Measurements from ENCODE around the gene NTM.

The NTM gene

DNA sequence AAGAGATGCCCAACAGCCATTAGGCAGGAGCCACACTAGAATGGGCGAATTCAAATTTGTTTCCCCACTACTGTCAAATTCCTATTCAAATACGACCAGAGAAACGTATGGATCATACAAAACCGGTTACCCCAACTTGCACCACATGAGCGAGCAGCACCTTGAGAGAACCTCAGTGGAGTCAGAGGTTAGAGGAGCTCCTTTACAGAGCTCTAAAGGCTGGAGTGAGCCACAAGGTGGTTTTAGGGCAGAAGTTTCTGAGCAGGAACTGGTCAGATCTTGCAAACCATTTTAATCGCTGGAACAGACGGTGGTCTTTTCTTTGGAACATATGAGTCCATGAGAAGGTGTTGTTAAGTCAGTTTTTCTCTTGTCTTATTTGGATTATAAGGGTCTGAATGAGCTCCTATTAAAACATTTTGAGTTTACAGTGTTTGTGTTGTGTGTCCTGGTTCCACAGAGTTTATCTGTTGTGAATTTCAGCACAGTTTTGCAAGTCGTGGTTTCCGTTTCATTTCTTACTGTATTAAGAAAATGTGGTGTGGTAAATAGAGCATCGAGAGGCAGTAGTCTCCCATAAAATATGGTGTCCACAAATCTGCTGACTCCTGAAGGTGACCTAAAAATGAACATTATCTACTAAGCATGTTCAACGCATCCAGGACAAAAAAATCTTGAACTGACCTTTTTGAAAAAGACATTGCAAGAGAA is 471.7 kb downstream of the NTM start:
- H3K4me3 ChIP-seq (replicated peaks in 1 of 2; ENCODE audit: low read depth in 2 of 2, low read length in 2 of 2): no peak overlapping the region
- TF ChIP-seq, protein P1, sequence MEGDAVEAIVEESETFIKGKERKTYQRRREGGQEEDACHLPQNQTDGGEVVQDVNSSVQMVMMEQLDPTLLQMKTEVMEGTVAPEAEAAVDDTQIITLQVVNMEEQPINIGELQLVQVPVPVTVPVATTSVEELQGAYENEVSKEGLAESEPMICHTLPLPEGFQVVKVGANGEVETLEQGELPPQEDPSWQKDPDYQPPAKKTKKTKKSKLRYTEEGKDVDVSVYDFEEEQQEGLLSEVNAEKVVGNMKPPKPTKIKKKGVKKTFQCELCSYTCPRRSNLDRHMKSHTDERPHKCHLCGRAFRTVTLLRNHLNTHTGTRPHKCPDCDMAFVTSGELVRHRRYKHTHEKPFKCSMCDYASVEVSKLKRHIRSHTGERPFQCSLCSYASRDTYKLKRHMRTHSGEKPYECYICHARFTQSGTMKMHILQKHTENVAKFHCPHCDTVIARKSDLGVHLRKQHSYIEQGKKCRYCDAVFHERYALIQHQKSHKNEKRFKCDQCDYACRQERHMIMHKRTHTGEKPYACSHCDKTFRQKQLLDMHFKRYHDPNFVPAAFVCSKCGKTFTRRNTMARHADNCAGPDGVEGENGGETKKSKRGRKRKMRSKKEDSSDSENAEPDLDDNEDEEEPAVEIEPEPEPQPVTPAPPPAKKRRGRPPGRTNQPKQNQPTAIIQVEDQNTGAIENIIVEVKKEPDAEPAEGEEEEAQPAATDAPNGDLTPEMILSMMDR (IDR thresholded peaks at IDR 0.05; ENCODE audit: low read depth, low read length): no peak
- no peak for DNase-seq (ENCODE audit: low read depth in 2 of 2)

DNA sequence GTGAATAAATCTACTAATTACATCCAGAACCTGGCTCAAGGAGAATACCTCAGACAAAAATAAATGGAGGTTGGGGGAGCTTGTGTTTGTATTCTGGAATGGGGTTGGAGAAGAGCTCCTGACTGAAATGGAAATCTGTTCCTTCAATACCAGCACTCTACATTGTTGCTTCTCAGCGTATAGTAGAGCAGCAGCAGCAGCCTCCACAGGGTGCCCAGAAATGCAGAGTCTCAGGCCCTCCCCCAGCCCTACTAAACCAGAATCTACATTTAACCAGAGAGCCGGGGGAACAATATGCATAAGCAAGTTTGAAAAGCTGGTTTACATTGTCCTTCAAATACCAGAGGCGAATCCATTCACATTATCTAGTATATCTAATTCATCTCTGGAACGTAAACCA is 474.8 kb downstream of the NTM start:
- TF ChIP-seq, protein P1 (IDR thresholded peaks at IDR 0.05; ENCODE audit: low read depth, low read length): no peak
- DNase-seq (ENCODE audit: low read depth in 2 of 2): no peak
- H3K4me3 ChIP-seq (replicated peaks in 1 of 2; ENCODE audit: low read depth in 2 of 2, low read length in 2 of 2): no peak overlapping the region

DNA sequence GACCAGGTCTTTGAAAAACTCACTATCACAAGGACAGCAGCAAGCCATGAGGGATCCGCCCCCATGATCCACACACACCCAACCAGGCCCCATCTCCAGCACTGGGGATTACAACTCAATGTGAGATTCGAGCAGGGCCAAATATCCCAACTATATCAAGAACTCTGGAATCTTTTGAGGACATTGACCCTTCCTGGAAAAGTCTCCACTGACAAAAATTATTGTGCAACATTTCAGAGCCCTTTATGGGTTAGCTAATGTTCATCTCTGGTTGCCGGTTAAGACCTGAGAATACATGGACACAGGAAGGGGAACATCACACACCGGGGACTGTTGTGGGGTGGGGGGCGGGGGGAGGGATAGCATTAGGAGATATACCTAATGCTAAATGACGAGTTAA is 479.1 kb downstream of the NTM start:
- DNase-seq (ENCODE audit: low read depth in 2 of 2): no peak
- H3K4me3 ChIP-seq (replicated peaks in 1 of 2; ENCODE audit: low read depth in 2 of 2, low read length in 2 of 2): no peak overlapping the region
- TF ChIP-seq, protein P1 (IDR thresholded peaks at IDR 0.05; ENCODE audit: low read depth, low read length): no peak

DNA sequence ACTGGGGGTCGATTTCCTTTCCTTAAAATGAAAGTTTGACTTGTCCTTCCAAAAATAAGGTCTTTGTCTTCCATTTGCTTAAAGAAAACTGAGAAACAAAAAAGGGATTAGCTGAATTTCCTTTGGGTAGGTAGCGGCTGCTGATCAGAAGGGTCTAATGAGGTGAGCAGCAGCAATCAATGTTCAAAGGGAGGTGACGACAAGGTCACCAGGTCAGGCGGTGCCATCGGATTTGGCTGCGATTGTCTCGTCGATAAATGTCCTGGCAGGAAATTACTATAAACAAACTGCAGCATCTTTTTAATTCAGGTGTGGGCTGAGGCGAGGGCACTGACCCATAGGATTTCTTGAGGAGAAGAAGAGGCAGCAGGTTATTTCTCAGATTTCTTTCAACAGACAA is 480.1 kb downstream of the NTM start:
- no peak overlapping the region for H3K4me3 ChIP-seq (replicated peaks in 1 of 2; ENCODE audit: low read depth in 2 of 2, low read length in 2 of 2)
- no peak for DNase-seq (ENCODE audit: low read depth in 2 of 2)
- TF ChIP-seq, protein P1 (IDR thresholded peaks at IDR 0.05; ENCODE audit: low read depth, low read length): no peak

DNA sequence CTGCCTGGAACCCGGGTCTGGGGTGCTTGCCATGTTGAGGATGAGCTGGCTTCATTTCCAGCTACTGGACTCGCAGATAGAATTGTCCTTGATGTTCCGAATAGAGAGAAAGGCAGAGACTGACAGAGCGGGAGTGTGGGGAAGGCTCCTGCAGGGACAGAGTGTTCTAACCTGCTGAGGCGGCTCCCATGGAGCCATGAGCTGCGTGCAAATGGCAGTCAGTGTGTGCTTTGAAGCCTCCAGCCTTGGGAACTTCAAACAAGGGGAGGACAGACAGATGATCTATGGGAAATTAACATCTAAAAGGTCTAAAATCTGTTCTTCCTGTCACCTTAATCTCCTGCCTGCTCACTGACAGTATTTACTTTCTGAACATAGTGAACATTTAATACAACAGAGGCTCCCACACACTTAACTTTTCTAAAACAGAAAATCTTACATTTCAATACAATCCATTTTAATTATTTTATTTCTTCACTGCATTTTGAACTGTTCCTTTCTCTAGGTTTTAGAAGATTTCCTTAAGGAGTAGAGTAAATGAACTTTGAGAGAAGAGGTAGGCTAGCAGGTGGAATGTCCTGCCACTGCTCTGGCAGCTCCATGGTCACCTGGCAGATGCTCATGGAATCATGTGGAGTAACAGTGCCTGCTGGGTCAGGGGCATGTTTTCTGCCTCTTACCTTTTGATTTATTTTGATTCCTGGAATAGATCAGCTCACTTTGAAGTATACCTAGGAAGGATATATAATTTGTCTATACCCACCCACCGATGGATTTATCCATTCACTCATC is 481.7 kb downstream of the NTM start:
- TF ChIP-seq, protein P1 (IDR thresholded peaks at IDR 0.05; ENCODE audit: low read depth, low read length): no peak
- H3K4me3 ChIP-seq (replicated peaks in 1 of 2; ENCODE audit: low read depth in 2 of 2, low read length in 2 of 2): no peak overlapping the region
- DNase-seq (ENCODE audit: low read depth in 2 of 2): no peak

DNA sequence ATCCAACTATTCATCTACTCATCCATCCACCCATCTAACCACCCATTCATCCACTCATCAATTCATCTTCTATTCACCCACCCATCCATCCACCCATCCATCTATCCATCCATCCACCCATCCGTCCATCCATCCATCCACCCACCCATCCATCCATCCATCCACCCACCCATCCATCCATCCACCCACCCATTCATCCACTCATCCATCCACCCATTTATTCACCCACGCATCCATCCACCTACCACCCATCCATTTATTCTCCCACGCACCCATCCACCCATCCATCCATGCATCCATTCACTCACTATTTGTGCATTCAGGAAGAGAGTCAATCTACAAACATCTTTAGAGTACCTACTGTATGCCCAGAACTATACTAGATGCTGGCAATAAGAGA is 482.3 kb downstream of the NTM start:
- no peak overlapping the region for H3K4me3 ChIP-seq (replicated peaks in 1 of 2; ENCODE audit: low read depth in 2 of 2, low read length in 2 of 2)
- TF ChIP-seq, protein P1 (IDR thresholded peaks at IDR 0.05; ENCODE audit: low read depth, low read length): no peak
- DNase-seq (ENCODE audit: low read depth in 2 of 2): no peak
